ENCODE data around the gene JPH3.

Gene JPH3

GRCh38 chr16:87625241-87625797, 23.0 kb downstream of the JPH3 start:
- in situ Hi-C loops (cut with MboI; ENCODE audit: low sequenced_read_pairs), result loop anchor here (25.0 kb wide), 1 partner anchor 213 kb away; no protein-coding TSS in a partner anchor

DNA sequence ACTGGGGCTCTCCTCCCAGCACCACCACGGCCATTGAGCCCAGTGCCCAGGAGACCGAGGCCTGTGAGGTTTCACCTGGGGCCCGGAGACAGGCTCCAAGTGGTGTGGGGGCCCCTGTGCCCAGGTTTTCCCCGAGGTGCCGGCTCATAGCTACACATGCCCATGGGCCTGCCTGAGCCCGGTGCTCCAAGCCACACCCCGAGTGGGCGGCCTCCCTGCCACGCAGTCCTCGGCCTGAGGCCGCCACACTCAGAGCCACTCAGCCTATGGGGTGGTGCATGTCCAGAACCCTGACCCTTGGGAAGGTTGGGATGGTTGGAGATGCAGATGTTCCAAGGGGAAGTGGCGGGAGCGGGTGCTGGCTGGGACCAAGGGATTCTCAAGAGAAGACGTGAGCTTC, 24.1 kb downstream of the JPH3 start:
- in situ Hi-C loops (cut with MboI; ENCODE audit: low sequenced_read_pairs), result loop anchor here (25.0 kb wide), 1 partner anchor 214 kb away; no protein-coding TSS in a partner anchor

GRCh38 chr16:87626905-87627304, 24.6 kb downstream of the JPH3 start:
- in situ Hi-C loops (cut with MboI; ENCODE audit: low sequenced_read_pairs), result loop anchor here (25.0 kb wide), 1 partner anchor 215 kb away; no protein-coding TSS in a partner anchor

- in situ Hi-C loops (cut with MboI; ENCODE audit: low sequenced_read_pairs), result loop anchor here (25.0 kb wide), 1 partner anchor 215 kb away; no protein-coding TSS in a partner anchor
Observed at GRCh38 chr16:87627542-87628245, 25.4 kb downstream of the JPH3 start.

DNA sequence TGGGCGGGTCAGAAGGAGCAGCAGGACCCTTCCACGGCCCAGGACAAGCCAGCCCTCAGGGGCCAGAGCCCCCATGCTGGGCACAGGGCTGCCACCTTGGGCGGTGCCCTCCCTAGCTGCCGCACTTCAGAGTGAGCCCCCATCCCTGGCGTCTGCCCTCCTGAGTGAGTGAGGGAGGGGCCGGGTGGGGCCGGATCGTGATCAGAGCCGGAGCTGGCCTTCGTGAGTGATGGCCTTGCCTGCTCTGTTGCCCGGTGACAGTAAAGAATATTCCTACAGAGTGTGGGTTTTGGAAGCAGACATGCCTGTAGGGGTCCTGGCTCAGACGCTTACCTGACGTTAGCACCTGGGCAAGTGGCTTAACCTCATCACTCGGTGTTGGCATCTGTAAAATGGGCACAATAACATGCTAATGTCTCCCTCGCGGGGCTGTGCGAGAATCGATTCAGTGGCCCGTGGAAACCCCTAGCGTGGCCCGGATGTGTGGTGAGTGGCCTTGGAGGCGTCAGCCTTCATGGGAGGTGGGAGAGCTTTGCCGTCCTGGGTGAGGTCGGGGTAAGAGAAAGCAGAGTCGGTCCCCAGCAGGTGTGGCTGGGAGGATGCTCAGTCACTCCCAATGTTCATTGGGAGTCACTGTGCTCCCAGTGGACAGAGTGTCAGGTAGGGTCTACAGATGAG, 26.1 kb downstream of the JPH3 start:
- in situ Hi-C loops (cut with MboI; ENCODE audit: low sequenced_read_pairs), result loop anchor here (25.0 kb wide), 1 partner anchor 216 kb away; no protein-coding TSS in a partner anchor

GRCh38 chr16:87628940-87629339, 26.6 kb downstream of the JPH3 start:
- in situ Hi-C loops (cut with MboI; ENCODE audit: low sequenced_read_pairs), result loop anchor here (25.0 kb wide), 1 partner anchor 217 kb away; no protein-coding TSS in a partner anchor

DNA sequence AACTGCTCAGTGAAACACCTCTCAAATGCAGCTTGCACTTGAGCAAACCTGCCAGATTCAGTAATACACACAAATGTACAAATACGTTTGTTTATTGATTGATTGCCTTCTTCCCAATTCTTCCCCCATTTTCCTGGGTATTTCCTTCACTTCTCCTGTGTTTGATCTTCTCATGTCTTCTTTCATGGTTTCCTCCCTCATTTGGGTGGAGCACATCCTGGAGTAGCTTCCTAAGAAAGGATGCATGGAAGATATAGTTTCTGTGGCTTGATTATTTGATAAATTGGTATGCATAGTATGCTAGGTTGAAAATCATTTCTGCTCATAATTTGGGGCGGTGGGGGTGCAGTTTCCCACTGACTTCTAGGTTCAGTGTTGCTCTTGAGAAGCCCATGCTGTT, 28.8 kb downstream of the JPH3 start:
- in situ Hi-C loops (cut with MboI; ENCODE audit: low sequenced_read_pairs), result loop anchor here (25.0 kb wide), 1 partner anchor 219 kb away; no protein-coding TSS in a partner anchor

DNA sequence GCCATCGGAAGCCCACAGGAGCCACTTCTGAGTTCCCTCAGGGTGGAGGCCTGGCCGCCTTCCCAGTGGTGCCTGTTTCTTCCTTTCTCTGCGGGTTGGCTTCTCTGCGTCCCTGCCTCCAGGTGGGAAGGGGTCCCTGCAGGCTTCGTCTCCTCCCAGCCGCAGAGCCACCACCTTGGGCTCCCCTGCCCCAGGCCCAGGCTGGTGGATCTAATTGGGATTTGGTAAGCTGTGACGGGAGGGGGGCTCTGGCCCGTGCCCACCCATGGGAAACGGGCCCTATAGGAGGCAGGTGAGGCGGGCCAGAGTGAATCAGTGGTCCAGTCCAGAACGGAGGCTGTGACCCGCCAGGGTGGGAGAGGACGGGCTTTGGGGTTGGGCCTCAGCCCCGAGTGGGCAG, 32.1 kb downstream of the JPH3 start:
- in situ Hi-C loops (cut with MboI; ENCODE audit: low sequenced_read_pairs), result loop anchor here (25.0 kb wide), 1 partner anchor 222 kb away; no protein-coding TSS in a partner anchor

DNA sequence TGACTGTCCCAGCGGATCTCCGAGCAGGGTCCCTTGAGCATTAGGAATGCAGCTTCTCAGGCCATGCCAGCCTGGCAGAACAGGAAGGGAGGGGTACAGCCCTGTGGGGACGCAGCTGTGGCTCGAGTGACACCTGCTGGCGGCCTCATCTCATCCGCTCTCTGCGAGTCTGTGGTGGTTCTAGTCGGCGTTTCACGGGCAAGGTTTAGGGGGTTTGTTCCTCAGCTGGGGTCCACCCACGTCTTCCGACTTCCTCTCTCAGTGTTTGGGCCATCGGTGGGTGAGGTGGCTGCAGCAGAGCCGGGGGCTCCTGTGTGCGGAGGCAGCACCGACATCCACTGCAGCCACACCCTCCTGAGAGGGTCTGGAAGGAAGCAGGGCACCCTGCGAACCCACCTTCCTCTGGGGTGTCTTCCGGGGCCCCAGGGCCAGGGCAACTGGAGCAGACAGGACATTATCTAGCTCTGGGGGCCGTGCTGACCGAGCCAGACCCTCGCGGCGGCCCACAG, 33.3 kb downstream of the JPH3 start:
- in situ Hi-C loops (cut with MboI; ENCODE audit: low sequenced_read_pairs), result loop anchor here (25.0 kb wide), 1 partner anchor 223 kb away; no protein-coding TSS in a partner anchor

- in situ Hi-C loops (cut with MboI; ENCODE audit: low sequenced_read_pairs), result loop anchor here (25.0 kb wide), 1 partner anchor 224 kb away; no protein-coding TSS in a partner anchor
Observed at GRCh38 chr16:87636050-87636684, 33.9 kb downstream of the JPH3 start.

DNA sequence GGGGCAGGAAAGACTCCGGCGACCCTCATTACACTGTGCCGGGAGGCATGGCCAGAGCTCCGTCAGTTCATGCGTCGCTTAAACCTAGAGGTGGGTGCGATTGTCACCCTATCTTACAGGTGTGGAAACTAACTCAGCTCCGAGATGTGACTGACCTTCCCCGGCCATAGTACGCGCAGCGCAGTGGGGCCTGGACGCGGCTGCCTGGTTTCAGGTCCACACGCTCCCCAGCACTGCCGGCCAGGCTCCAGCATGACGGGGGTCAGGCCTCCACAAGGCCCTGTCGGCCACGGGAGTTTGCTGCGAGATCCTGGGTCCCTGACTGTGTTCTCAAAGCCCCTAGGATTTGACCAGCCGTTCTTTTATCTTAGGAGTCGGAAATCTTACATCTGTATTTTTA, 34.4 kb downstream of the JPH3 start:
- in situ Hi-C loops (cut with MboI; ENCODE audit: low sequenced_read_pairs), result loop anchor here (25.0 kb wide), 1 partner anchor 224 kb away; no protein-coding TSS in a partner anchor

GRCh38 chr16:87637357-87637756, 35.0 kb downstream of the JPH3 start:
- in situ Hi-C loops (cut with MboI; ENCODE audit: low sequenced_read_pairs), result loop anchor here (25.0 kb wide), 1 partner anchor 225 kb away; no protein-coding TSS in a partner anchor

DNA sequence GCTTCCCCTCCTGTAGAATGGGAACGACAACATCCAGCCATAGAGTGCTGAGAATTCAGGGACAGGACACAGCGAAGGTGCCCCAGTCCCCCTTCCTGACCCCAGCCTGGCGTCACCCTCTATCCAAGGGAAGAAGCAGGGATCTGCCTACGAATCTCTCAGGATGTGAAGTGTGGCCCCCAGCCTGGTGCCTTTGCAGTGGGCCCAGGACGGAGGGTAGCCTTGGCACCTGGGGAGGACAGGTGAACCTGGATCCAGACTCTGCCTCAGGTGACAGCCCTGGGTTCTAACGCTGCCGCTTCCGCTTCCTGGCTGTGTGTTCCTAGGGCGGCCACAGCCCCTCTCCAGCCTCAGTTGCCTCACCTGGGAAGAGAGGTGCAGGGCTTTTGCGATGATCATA, 36.4 kb downstream of the JPH3 start:
- in situ Hi-C loops (cut with MboI; ENCODE audit: low sequenced_read_pairs), result loop anchor here (25.0 kb wide), 1 partner anchor 226 kb away; no protein-coding TSS in a partner anchor

DNA sequence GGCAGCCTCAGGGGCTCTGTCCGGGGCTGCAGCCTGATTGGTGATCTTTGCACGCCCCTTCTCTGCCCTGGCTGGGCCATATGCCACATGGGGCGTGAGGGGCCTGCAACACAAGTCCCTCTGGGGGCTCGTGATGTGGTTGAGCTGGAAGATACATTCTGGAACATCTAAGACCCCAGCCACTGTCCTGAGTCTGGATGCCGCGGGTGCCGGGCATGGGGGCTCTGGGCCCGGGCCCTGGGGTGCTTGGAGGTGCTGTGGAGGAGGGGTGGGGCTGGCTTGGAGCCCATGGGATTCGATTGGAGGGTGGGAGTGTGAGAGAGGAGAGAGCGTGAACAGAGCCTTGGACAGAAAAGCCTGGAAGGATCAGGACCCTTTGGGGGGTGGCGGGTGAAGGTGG, 39.4 kb downstream of the JPH3 start:
- in situ Hi-C loops (cut with MboI; ENCODE audit: low sequenced_read_pairs), result loop anchor here (25.0 kb wide), 1 partner anchor 229 kb away; no protein-coding TSS in a partner anchor

GRCh38 chr16:87642491-87642890, 40.2 kb downstream of the JPH3 start:
- in situ Hi-C loops (cut with MboI; ENCODE audit: low sequenced_read_pairs), result loop anchor here (25.0 kb wide), 1 partner anchor 230 kb away; no protein-coding TSS in a partner anchor

DNA sequence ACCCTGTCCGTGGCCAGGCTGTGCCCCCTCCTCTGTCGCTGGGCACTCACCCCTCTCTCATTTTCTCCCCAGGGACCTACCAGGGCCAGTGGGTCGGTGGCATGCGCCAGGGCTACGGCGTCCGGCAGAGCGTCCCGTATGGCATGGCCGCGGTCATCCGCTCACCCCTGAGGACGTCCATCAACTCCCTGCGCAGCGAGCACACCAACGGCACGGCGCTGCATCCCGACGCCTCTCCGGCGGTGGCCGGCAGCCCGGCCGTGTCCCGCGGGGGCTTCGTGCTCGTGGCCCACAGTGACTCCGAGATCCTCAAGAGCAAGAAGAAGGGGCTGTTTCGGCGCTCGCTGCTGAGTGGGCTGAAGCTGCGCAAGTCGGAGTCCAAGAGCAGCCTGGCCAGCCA, 41.9 kb downstream of the JPH3 start:
- in situ Hi-C loops (cut with MboI; ENCODE audit: low sequenced_read_pairs), result loop anchor here (25.0 kb wide), 1 partner anchor 232 kb away; no protein-coding TSS in a partner anchor

GRCh38 chr16:87644596-87644995, 42.3 kb downstream of the JPH3 start:
- in situ Hi-C loops (cut with MboI; ENCODE audit: low sequenced_read_pairs), result loop anchor here (25.0 kb wide), 1 partner anchor 232 kb away; no protein-coding TSS in a partner anchor

- in situ Hi-C loops (cut with MboI; ENCODE audit: low sequenced_read_pairs), result loop anchor here (25.0 kb wide), 1 partner anchor 234 kb away; no protein-coding TSS in a partner anchor
Observed at GRCh38 chr16:87645802-87646201, 43.5 kb downstream of the JPH3 start.

DNA sequence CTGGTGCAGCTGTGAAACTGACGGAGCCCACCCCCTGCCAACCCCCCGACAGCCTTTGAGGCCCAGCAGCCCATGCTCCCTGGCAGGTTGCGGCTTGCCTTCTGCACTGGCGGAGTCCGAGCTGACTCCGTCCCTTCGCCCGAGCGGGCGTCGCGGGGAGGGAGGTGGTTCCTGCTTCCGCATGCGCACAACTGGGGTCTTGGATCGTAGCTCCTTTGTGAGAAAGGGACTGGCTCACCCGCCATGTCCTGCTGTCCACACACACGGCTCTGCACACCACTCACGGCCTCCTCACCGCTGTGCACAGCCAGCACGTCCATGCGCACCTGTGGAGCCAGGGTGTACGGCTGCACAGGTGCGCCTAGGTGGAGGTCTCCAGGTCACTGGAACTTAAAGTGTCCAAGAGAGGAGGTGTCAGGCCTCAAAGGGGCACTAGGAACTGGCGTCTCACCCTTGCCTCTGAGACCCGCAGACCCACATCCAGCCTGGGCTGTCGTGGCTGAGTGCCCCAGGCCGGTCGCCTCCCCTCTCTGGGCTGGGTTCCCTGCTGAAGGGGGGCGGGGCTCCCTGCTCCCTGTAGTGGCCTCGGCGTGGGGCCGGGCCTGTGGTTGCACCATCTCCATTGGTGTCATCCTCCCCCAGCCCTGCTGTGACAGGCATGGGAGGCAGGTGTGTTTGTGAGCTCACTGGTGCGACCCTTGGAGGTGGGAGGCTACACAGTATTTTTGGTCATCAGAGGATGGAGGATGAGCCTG, 45.3 kb downstream of the JPH3 start:
- in situ Hi-C loops (cut with MboI; ENCODE audit: low sequenced_read_pairs), result loop anchor here (25.0 kb wide), 1 partner anchor 235 kb away; no protein-coding TSS in a partner anchor

All from HL-60/S4 (cell line).